ENCODE measurements around the gene CCDC93. TPM values are rescaled to one million over a fixed set of nuclear protein-coding genes. Genes with fewer than 3 reads are reported as not detected.

CCDC93 gene
- total RNA-seq, 2 experiments from 2014 or later = 62.2 to 64.5 TPM

- peaks cover under 1% of the 10 kb centered on the region for H3K9me3 Mint-ChIP-seq
- peaks cover 71% of the 10 kb centered on the region for H3K36me3 ChIP-seq (ENCODE audit: insufficient read depth, low read length)
- peaks cover 95% of the 10 kb centered on the region for H3K36me3 Mint-ChIP-seq (ENCODE audit: low read depth)
- no peak for ATAC-seq (ENCODE audit: poor library complexity)
- no peaks in the 10 kb centered on the region for H3K27me3 Mint-ChIP-seq
- no peaks in the 10 kb centered on the region for H3K4me1 ChIP-seq (ENCODE audit: insufficient read depth, low read length)
- H3K4me3 Mint-ChIP-seq = no peak overlapping the region
- H3K27me3 ChIP-seq (ENCODE audit: control insufficient read depth in 1 of 2, insufficient read depth in 2 of 2, low read length in 2 of 2) = no peaks in the 10 kb centered on the region
- H3K27ac ChIP-seq (ENCODE audit: low read depth in 1 of 2, low read length in 2 of 2) = no peak overlapping the region
- no peak for TF ChIP-seq CTCF (IDR thresholded peaks at IDR 0.05)
- peaks cover 0 to 4% of the 10 kb centered on the region in 2 experiments for H3K9me3 ChIP-seq (ENCODE audit: control insufficient read depth in 1 of 2, insufficient read depth in 1 of 2, low read length in 2 of 2)
- ChIA-PET POLR2A (no interaction called here), CTCF (interaction anchor here (0.7 kb wide), 1 partner anchor 1482 kb away, joined by 3 read pairs; no protein-coding TSS in a partner anchor)
- no peak for DNase-seq
- intact Hi-C loops (cut with DNase I, micrococcal nuclease) = no loop called here
- H3K27ac Mint-ChIP-seq = no peak overlapping the region
- H3K4me1 Mint-ChIP-seq (ENCODE audit: low read depth) = no peaks in the 10 kb centered on the region
- no peak overlapping the region for H3K4me3 ChIP-seq (ENCODE audit: low read length)
Measured at GRCh38 chr2:117921520-117921919, 92.3 kb downstream of the CCDC93 start.

GRCh38 chr2:117918608-117919007, 95.3 kb downstream of the CCDC93 start:
- peaks cover 0 to 8% of the 10 kb centered on the region in 2 experiments for H3K9me3 ChIP-seq (ENCODE audit: control insufficient read depth in 1 of 2, insufficient read depth in 1 of 2, low read length in 2 of 2)
- intact Hi-C loops (cut with DNase I, micrococcal nuclease) = no loop called here
- Mint-ChIP-seq H3K9me3 (peaks cover 8% of the 10 kb centered on the region), H3K4me3 (no peak overlapping the region), H3K27ac (no peak overlapping the region), H3K27me3 (no peaks in the 10 kb centered on the region), H3K36me3 (ENCODE audit: low read depth) (peaks cover 97% of the 10 kb centered on the region), H3K4me1 (ENCODE audit: low read depth) (no peaks in the 10 kb centered on the region)
- ATAC-seq (ENCODE audit: poor library complexity) = no peak
- no peaks in the 10 kb centered on the region for H3K4me1 ChIP-seq (ENCODE audit: insufficient read depth, low read length)
- H3K36me3 ChIP-seq (ENCODE audit: insufficient read depth, low read length) = peaks cover 78% of the 10 kb centered on the region
- TF ChIP-seq CTCF (IDR thresholded peaks at IDR 0.05) = no peak
- ChIA-PET CTCF (no interaction called here), POLR2A (no interaction called here)
- H3K27ac ChIP-seq (ENCODE audit: low read depth in 1 of 2, low read length in 2 of 2) = no peak overlapping the region
- H3K4me3 ChIP-seq (ENCODE audit: low read length) = no peak overlapping the region
- no peak for DNase-seq
- H3K27me3 ChIP-seq (ENCODE audit: control insufficient read depth in 1 of 2, insufficient read depth in 2 of 2, low read length in 2 of 2) = no peaks in the 10 kb centered on the region

- Histone ChIP-seq H3K27ac (ENCODE audit: low read depth in 1 of 2, low read length in 2 of 2) (no peak overlapping the region), H3K27me3 (ENCODE audit: control insufficient read depth in 1 of 2, insufficient read depth in 2 of 2, low read length in 2 of 2) (no peaks in the 10 kb centered on the region), H3K9me3 (ENCODE audit: control insufficient read depth in 1 of 2, insufficient read depth in 1 of 2, low read length in 2 of 2) (peaks cover 6 to 11% of the 10 kb centered on the region in 2 experiments), H3K4me1 (ENCODE audit: insufficient read depth, low read length) (no peaks in the 10 kb centered on the region), H3K36me3 (ENCODE audit: insufficient read depth, low read length) (peaks cover 65% of the 10 kb centered on the region), H3K4me3 (ENCODE audit: low read length) (no peak overlapping the region)
- Mint-ChIP-seq H3K27me3 (no peaks in the 10 kb centered on the region), H3K36me3 (ENCODE audit: low read depth) (peaks cover 94% of the 10 kb centered on the region), H3K4me3 (no peak overlapping the region), H3K4me1 (ENCODE audit: low read depth) (no peaks in the 10 kb centered on the region), H3K27ac (no peak overlapping the region), H3K9me3 (peaks cover 8% of the 10 kb centered on the region)
- DNase-seq (no peak), ATAC-seq (ENCODE audit: poor library complexity) (no peak)
- ChIA-PET POLR2A (no interaction called here), CTCF (no interaction called here)
- intact Hi-C loops (cut with DNase I, micrococcal nuclease) = no loop called here
- no peak for TF ChIP-seq CTCF (IDR thresholded peaks at IDR 0.05)
Measured at GRCh38 chr2:117917223-117917917, 96.5 kb downstream of the CCDC93 start.

Data from CD4-positive, alpha-beta T cell (primary cell).